GF-D8 (cell line): ENCODE results near the gene UBP1.
"Not testable (repeated sequence)": the region's sequence is repeated elsewhere in the genome, so short reads cannot be mapped to it uniquely, and the experiment has no call there.

Source experiments
- DNase-seq: peaks from one replicate; lab custom pipeline; 2025; lab: John Stamatoyannopoulos, UW

UBP1 gene

GRCh38 chr3:33437556-33438283, 2.5 kb downstream of the UBP1 start:
- no peak for DNase-seq

GRCh38 chr3:33433843-33434242, 6.4 kb downstream of the UBP1 start:
- no peak for DNase-seq

- no peak for DNase-seq
These were observed 9.6 kb downstream of the UBP1 start for GRCh38 chr3:33430571-33430970.

GRCh38 chr3:33430061-33430460, 10.1 kb downstream of the UBP1 start:
- DNase-seq, result no peak

- not testable (repeated sequence) for DNase-seq
These were observed 10.9 kb downstream of the UBP1 start for GRCh38 chr3:33429306-33429705.

GRCh38 chr3:33428734-33429133, 11.5 kb downstream of the UBP1 start:
- no peak for DNase-seq

- DNase-seq, result no peak
These were observed 13.4 kb downstream of the UBP1 start for GRCh38 chr3:33426630-33427317.

- no peak for DNase-seq
These were observed 14.1 kb downstream of the UBP1 start for GRCh38 chr3:33426068-33426467.

- DNase-seq, result no peak
These were observed 14.8 kb downstream of the UBP1 start for GRCh38 chr3:33425453-33425852.

- DNase-seq, result no peak
These were observed 15.4 kb downstream of the UBP1 start for GRCh38 chr3:33424606-33425452.

GRCh38 chr3:33420966-33421365, 19.2 kb downstream of the UBP1 start:
- DNase-seq, result no peak

- no peak for DNase-seq
These were observed 20.3 kb downstream of the UBP1 start for GRCh38 chr3:33419948-33420347.

GRCh38 chr3:33417066-33417673, 23.0 kb downstream of the UBP1 start:
- no peak for DNase-seq

- DNase-seq, result not testable (repeated sequence)
These were observed 29.4 kb downstream of the UBP1 start for GRCh38 chr3:33410816-33411215.

- no peak for DNase-seq
These were observed 36.4 kb downstream of the UBP1 start for GRCh38 chr3:33403756-33404155.

GRCh38 chr3:33402936-33403335, 37.3 kb downstream of the UBP1 start:
- no peak for DNase-seq

GRCh38 chr3:33401781-33402180, 38.4 kb downstream of the UBP1 start:
- no peak for DNase-seq

- no peak for DNase-seq
These were observed 41.8 kb downstream of the UBP1 start for GRCh38 chr3:33398410-33398809.

- no peak for DNase-seq
These were observed 44.3 kb downstream of the UBP1 start for GRCh38 chr3:33395900-33396299.

- no peak for DNase-seq
These were observed 45.7 kb downstream of the UBP1 start for GRCh38 chr3:33394403-33395054.

GRCh38 chr3:33392703-33393125, 47.5 kb downstream of the UBP1 start:
- no peak for DNase-seq

GRCh38 chr3:33392144-33392543, 48.1 kb downstream of the UBP1 start:
- DNase-seq, result no peak
